Stomach (tissue), 9 donors: ENCODE results near the gene ANXA2. TPM values are rescaled to one million over a fixed set of nuclear protein-coding genes. Genes with fewer than 3 reads are reported as not detected.

Experiments used
- DNase-seq, 2 donors: peaks; one replicate each; pipeline versions ENCODE4 v3.0.0 to v3.0.0-alpha.2; 2013 to 2019
- H3K27ac ChIP-seq, 5 donors: fragments of 200-600 bp in 4 of 5; sonication (generic) in 4 of 5; one replicate each; pipeline ENCODE4 v1.5.1; 2013 to 2019; ENCODE audit warnings: mild to moderate bottlenecking in 1 of 5, moderate library complexity in 1 of 5
- H3K27me3 ChIP-seq, 3 donors: fragments of 200-600 bp; sonication (generic); one replicate each; pipeline ENCODE4 v1.5.1; 2017 to 2019; ENCODE audit warnings: mixed run types in 1 of 3
- H3K36me3 ChIP-seq, 4 donors: fragments of 200-600 bp; sonication (generic); 1 replicate in 3 of 4; 2 replicates in 1 of 4; pipeline ENCODE4 v1.5.1; 2016 to 2019
- H3K4me1 ChIP-seq, 4 donors: fragments of 200-600 bp; sonication (generic); one replicate each; pipeline ENCODE4 v1.5.1; 2016 to 2019
- H3K4me3 ChIP-seq, 4 donors: fragments of 200-600 bp; sonication (generic) in 3 of 4; one replicate each; pipeline ENCODE4 v1.5.1; 2016 to 2019; ENCODE audit warnings: mild to moderate bottlenecking in 1 of 4
- H3K9me3 ChIP-seq, 4 donors: fragments of 200-600 bp; sonication (generic); one replicate each; pipeline ENCODE4 v1.5.1; 2016 to 2019
- EP300 ChIP-seq: sonication (generic); formaldehyde crosslinking; IDR thresholded peaks from one replicate; pipeline ENCODE4 v1.6.1; 2017; ENCODE audit warnings: antibody characterized with exemption
- POLR2A ChIP-seq, 4 donors: fragments of 450-650 bp; IDR thresholded peaks; one replicate each; pipeline ENCODE4 v1.6.1; 2016; ENCODE audit warnings: antibody characterized with exemption in 4 of 4, control low read depth in 2 of 4, mild to moderate bottlenecking in 1 of 4, moderate library complexity in 1 of 4
- POLR2AphosphoS5 ChIP-seq, 3 donors: sonication (generic); formaldehyde crosslinking; IDR thresholded peaks; one replicate each; pipeline ENCODE4 v1.6.1; 2016; ENCODE audit warnings: antibody characterized with exemption in 3 of 3
- WGBS, 5 donors: extraction: QIAGEN DNeasy Blood & Tissue Kit in 3 of 5; methylation state at CpG; one replicate each; pipeline versions ENCODE4 v1.1.5 to v1.1.7; 2013 to 2018; 5-methylcytosine and 5-hydroxymethylcytosine counted together
- intact Hi-C: fragments of 100-400 bp; cut with DNase I; formaldehyde crosslinking; loops from one replicate; pipeline ENCODE4 v1.15.1; 2023; ENCODE audit warnings: low total_unique reads
- polyA plus RNA-seq, 3 donors: library from polyadenylated mRNA; stranded (reverse); fragments of 200-250 nt; gene quantifications; one replicate each; pipeline ENCODE4 v1.2.3, GENCODE V29; 2013
- total RNA-seq, 5 donors: library from RNA; depleted of rRNA; stranded (reverse); fragments of >200 nt; gene quantifications; one replicate each; pipeline versions ENCODE4 v1.1.0 to v1.2.3, GENCODE V29; 2014 to 2016
- TF ChIP-seq, protein P1 (sequence below), 7 experiments: fragments of 450-650 bp in 4 of 7; fragments of 200-600 bp in 3 of 7; sonication (generic) in 3 of 7; IDR thresholded peaks; one replicate each; pipeline ENCODE4 v1.5.1; 2016 to 2019; ENCODE audit warnings: antibody characterized with exemption in 7 of 7, control low read depth in 2 of 7, mild to moderate bottlenecking in 1 of 7
- donor health status: healthy with polysubstance abuse.
- donor health status: Bipolar disorder and iron deficiency.
- donor health status: healthy.

The ANXA2 gene
- total and polyA plus RNA-seq, 8 donors = 292 to 1,332 (median 538) TPM

DNA sequence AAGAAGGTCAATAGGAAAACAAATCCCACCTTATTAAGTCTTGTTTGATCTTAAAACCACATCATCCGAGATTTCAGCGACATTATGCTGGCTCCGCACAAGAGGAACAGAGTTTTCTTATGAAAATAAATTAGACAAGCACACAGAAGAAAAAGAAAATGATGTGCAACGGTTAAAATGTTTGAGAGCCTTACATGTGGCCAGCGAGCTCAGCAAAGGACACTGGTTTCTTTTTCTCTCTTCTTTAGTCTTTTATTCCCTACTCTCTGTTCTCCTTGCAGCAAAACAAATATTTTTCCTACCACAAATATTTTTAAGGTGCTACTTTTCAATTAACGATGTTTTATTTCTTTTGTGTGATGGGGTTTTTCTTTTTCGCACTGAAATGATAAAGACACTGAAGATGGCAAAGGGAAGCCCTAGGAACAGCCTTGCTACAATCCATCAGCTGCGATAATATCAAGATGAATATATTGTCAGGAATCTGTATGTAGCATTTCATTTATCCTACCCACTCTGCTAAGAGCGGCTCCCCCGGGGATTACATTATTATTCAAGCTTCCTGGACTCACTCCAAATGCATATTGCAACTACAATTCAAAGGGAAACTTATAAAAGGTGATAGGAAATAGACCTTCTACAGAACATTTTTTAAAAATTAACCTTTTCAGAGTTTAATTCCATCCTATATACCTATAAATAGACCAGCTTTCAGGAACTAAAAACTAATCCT lies 72.9 kb downstream of the ANXA2 start:
- H3K4me1 ChIP-seq = peaks cover 0 to 4% (median 0%) of the 10 kb centered on the region in 4 donors
- DNase-seq = no peak
- H3K27me3 ChIP-seq = peaks cover 0 to 42% (median 31%) of the 10 kb centered on the region in 3 donors
- no peaks in the 10 kb centered on the region for H3K36me3 ChIP-seq
- H3K4me3 ChIP-seq = no peak overlapping the region
- WGBS, 5 donors = 58 to 68% (median 61%) methylated on average over 10 of the region's 10 CpGs
- TF ChIP-seq POLR2AphosphoS5 (IDR thresholded peaks at IDR 0.05) (no peak), POLR2A (IDR thresholded peaks at IDR 0.05) (no peak), EP300 (no peak)
- TF ChIP-seq, protein P1, sequence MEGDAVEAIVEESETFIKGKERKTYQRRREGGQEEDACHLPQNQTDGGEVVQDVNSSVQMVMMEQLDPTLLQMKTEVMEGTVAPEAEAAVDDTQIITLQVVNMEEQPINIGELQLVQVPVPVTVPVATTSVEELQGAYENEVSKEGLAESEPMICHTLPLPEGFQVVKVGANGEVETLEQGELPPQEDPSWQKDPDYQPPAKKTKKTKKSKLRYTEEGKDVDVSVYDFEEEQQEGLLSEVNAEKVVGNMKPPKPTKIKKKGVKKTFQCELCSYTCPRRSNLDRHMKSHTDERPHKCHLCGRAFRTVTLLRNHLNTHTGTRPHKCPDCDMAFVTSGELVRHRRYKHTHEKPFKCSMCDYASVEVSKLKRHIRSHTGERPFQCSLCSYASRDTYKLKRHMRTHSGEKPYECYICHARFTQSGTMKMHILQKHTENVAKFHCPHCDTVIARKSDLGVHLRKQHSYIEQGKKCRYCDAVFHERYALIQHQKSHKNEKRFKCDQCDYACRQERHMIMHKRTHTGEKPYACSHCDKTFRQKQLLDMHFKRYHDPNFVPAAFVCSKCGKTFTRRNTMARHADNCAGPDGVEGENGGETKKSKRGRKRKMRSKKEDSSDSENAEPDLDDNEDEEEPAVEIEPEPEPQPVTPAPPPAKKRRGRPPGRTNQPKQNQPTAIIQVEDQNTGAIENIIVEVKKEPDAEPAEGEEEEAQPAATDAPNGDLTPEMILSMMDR (IDR thresholded peaks at IDR 0.05) = no peak
- intact Hi-C loops = no loop called here
- no peaks in the 10 kb centered on the region for H3K9me3 ChIP-seq
- H3K27ac ChIP-seq = no peak overlapping the region

DNA sequence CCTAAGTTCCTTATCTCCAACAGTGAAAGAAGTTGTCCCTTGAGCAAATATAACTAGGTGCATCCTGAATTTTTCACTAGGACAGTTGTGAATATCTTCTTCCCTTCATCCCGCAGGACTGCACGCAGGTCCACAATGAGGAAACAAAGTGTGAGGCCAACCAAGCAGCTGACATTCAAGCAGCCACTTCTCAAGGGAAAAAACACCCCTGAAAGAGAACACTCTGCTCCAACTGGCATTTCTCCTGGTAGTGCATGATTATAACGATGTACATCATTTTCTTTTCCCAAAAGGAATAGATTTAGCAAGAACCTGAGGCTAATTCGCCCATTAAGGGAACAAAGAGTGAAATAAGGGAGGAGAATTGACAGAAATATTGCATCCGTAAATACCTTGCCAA lies 74.5 kb downstream of the ANXA2 start:
- WGBS, 5 donors = 64 to 77% (median 73%) methylated on average over 5 of the region's 5 CpGs

DNA sequence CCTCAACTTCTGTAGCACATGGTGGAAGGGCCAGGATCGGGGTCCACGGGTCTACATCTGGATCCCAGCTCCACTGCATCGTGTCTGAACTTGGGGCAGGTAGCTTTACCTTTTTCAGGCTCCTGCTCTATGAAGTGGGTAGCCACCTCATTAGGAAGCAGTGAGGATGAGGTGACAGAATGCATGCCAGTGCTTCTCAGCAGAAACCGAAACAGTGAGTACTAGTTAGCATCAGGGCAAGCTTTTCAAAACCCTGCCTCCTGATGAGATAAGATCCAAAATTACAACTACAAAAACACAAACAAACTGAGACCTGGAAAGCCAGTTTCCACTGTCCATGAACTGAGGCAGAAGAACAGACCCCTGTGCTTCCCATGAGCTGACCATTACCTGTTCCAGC lies 77.4 kb downstream of the ANXA2 start:
- WGBS, 5 donors = 87 to 92% (median 88%) methylated on average over 4 of the region's 4 CpGs
- TF ChIP-seq, protein P1 (IDR thresholded peaks at IDR 0.05) = no peak
- no peak for TF ChIP-seq POLR2A (IDR thresholded peaks at IDR 0.05)
- no peak for TF ChIP-seq EP300
- no peak for TF ChIP-seq POLR2AphosphoS5 (IDR thresholded peaks at IDR 0.05)
- Histone ChIP-seq H3K27ac (no peak overlapping the region), H3K9me3 (no peaks in the 10 kb centered on the region), H3K4me1 (no peaks in the 10 kb centered on the region), H3K27me3 (peaks cover 0 to 11% (median 6%) of the 10 kb centered on the region in 3 donors), H3K36me3 (no peaks in the 10 kb centered on the region), H3K4me3 (no peak overlapping the region)
- intact Hi-C loops = no loop called here
- no peak for DNase-seq

More for the DNA sequence above, 74.5 kb downstream of the ANXA2 start:
- intact Hi-C loops = no loop called here
- Histone ChIP-seq H3K4me3 (no peak overlapping the region), H3K27ac (no peak overlapping the region), H3K36me3 (no peaks in the 10 kb centered on the region), H3K27me3 (peaks cover 0 to 31% (median 31%) of the 10 kb centered on the region in 3 donors), H3K4me1 (peaks cover 0 to 4% (median 0%) of the 10 kb centered on the region in 4 donors), H3K9me3 (no peaks in the 10 kb centered on the region)
- no peak for DNase-seq
- TF ChIP-seq POLR2A (IDR thresholded peaks at IDR 0.05) (no peak), EP300 (no peak), POLR2AphosphoS5 (IDR thresholded peaks at IDR 0.05) (no peak)
- TF ChIP-seq, protein P1 (IDR thresholded peaks at IDR 0.05) = no peak

DNA sequence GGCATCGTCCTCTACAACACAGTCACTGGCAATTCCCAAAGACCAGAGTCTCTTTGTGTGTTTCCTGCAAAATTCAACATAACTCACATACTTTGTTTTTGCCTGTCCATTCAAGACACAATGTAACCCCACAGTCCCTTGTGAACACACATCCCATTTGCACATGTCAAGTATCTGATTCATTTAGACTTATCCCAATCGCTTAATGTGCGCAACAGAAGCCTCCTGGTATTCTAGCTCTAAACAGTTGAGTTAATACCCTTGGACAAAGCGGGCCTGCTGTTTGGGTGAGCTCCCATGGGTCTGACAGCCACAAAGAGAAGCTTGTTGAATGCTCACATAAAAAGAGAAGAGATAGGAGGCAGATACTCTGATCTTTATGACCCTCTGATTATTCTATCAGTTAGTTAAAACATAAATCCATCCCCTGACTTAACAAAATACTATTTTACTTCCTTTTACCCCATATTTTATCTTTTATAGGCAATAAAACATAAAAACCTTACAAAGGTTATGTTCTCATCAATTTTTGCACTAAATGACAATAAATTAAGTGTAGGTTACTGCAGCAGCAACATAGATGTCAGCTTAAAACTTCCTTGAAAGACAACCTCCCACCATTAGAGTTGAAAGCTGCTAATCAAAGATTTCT lies 79.4 kb downstream of the ANXA2 start:
- DNase-seq = no peak
- Histone ChIP-seq H3K27me3 (no peaks in the 10 kb centered on the region), H3K27ac (no peak overlapping the region), H3K4me1 (no peaks in the 10 kb centered on the region), H3K36me3 (no peaks in the 10 kb centered on the region), H3K9me3 (no peaks in the 10 kb centered on the region), H3K4me3 (no peak overlapping the region)
- intact Hi-C loops = no loop called here
- WGBS, 5 donors = 89 to 92% (median 91%) methylated on average over 4 of the region's 4 CpGs
- TF ChIP-seq POLR2A (IDR thresholded peaks at IDR 0.05) = no peak
- TF ChIP-seq, protein P1 (IDR thresholded peaks at IDR 0.05) = no peak
- no peak for TF ChIP-seq POLR2AphosphoS5 (IDR thresholded peaks at IDR 0.05)
- TF ChIP-seq EP300 = no peak
